Cardiac fibroblast (primary cell): ENCODE measurements around the gene SLC7A14.

Experiments used
- DNase-seq, 2 donors: peaks; one replicate each; pipeline versions ENCODE4 v3.0.0 to v3.0.0-alpha.2; 2010; ENCODE audit warnings: low read depth in 2 of 2
- H3K4me3 ChIP-seq, 2 donors: replicated peaks in 1 of 2; 1 replicate in 1 of 2; 2 replicates in 1 of 2; pipeline ENCODE4 v1.5.1; 2011; ENCODE audit warnings: low read depth in 2 of 2, low read length in 2 of 2, mild to moderate bottlenecking in 2 of 2, moderate library complexity in 1 of 2
- TF ChIP-seq, protein P1 (sequence below): IDR thresholded peaks from one replicate; pipeline ENCODE4 v1.5.1; 2011; ENCODE audit warnings: low read depth, mild to moderate bottlenecking, low read length, inconsistent platforms

Gene SLC7A14

DNA sequence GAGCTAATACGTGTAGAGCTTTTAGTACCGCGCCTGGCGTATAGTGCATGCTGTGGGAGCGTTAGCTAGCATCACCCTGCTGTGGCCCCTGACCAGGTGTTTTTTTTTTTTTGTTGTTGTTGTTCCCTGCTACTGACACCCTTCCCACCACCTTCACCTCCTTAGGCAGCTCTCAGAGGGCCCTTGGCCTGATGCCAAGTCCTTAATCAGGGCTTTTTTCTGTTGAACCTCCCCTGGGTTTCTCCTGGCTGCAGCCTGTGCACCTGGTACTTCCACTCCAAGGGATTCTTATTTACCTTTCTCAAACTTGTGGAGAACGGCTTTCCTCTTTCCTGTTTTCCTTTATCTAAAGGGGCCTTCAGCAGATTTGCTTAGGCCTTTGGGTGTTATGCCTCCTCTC, 53.3 kb downstream of the SLC7A14 start:
- no peak overlapping the region for H3K4me3 ChIP-seq
- DNase-seq: no peak

DNA sequence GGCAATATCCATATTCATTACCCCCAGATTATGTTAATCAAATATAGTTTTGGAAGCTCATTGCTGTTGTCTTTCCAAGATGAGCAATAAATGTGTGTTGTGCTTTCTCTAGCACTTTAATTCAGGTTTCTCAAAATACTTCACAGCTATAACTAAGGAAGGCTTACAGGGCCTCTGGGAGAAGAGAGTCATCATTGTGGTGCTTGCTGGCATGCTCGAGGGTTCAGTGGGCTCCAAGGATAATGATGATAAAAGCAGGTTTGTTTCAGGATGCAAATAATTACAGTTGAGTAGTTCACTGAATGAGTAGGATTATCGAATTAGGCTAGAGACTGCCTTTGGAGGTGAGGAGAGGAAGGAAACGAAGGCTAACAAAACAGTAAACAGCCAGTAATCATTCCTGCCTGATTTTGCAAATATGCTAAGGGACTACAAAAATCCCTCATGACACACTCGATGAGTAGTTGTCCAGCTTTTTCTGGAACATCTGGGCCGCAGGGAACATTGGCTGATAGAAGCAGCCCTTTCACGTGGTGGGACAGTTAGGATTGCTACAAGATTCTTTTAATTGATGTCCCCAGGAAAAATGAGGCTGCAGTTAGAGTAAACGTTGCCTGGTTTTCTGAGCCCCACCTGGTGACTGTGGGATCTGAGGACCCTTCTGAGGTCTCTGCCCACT, 54.1 kb downstream of the SLC7A14 start:
- DNase-seq: peak in 1 of 2 donors; percentile 72
- TF ChIP-seq, protein P1, sequence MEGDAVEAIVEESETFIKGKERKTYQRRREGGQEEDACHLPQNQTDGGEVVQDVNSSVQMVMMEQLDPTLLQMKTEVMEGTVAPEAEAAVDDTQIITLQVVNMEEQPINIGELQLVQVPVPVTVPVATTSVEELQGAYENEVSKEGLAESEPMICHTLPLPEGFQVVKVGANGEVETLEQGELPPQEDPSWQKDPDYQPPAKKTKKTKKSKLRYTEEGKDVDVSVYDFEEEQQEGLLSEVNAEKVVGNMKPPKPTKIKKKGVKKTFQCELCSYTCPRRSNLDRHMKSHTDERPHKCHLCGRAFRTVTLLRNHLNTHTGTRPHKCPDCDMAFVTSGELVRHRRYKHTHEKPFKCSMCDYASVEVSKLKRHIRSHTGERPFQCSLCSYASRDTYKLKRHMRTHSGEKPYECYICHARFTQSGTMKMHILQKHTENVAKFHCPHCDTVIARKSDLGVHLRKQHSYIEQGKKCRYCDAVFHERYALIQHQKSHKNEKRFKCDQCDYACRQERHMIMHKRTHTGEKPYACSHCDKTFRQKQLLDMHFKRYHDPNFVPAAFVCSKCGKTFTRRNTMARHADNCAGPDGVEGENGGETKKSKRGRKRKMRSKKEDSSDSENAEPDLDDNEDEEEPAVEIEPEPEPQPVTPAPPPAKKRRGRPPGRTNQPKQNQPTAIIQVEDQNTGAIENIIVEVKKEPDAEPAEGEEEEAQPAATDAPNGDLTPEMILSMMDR: no peak
- H3K4me3 ChIP-seq: no peak overlapping the region

More for the DNA sequence above, 53.3 kb downstream of the SLC7A14 start:
- TF ChIP-seq, protein P1: no peak

DNA sequence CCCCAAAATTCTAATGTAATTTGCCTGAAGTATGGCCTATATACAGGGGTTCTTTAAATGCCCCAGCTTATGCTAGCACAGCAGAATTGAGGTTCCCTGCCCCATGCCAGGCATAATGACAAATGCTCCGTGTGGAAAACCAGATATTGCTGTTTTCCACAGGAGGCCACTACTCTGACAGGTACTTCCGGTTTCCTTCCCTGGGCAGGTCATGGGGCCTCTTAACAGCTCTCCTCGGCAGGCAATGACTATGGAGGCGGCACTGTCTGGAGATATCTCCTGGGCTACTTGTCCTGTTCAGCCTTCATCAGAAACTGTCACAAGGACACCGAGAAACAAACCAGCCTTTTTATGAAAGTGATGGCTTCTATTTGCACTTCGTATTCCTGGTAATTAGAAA, 54.8 kb downstream of the SLC7A14 start:
- TF ChIP-seq, protein P1: no peak
- no peak overlapping the region for H3K4me3 ChIP-seq
- no peak for DNase-seq

DNA sequence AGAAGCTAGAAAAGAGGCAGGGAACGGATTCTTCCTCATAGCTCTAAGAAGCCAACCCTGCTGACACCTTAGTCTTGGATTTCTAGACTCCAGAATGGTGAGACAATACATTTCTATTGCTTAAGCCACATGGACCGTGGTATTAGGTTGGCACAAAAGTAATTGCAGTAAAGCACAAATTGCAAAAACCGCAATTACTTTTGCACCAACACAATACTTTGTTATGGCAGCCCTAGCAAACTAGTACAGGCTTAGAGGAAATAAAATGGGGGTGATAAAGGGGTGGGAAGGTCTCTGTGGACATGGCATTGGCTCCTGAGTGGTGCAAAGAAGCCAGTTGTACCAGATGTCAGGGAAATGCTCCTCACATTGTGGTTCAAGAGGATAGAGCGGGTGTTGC, 56.0 kb downstream of the SLC7A14 start:
- DNase-seq: no peak
- TF ChIP-seq, protein P1: no peak
- H3K4me3 ChIP-seq: no peak overlapping the region

DNA sequence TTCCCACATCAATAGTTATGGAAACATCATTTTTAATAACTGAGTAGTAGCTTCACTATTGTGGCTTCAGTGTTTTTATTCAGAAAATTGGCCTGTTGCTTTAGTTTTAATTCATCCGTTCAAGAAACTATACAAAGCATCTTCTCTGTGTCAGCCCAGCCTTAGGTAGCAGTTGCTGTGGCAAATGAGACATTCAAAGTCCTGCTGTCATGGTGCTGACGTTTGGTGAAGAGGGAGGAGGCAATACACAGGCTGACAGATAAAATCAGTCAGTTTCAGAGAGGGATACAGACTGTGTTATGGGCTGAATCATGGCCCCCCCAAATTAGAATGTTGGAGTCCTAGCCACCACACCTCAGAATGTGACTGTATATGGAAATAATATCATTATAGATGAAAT, 56.5 kb downstream of the SLC7A14 start:
- TF ChIP-seq, protein P1: no peak

DNA sequence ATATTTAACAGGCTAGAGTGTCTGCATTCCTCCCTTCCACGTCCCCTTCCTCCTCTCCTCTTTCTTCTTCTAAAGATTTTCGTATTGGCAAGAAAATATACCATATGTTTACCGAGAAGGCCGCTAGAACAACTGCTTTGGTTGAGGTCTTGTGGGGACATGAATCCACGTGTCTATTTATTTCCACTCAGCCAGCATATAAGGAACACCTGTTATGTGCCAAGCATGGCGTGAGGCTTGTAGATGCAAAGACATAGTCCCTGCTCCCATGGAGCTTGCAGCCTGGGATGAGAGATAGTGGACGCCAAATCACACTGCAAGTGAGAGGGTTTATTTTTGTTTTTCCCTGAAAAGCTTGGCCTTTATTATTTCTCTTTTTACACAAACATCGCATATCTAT, 57.1 kb downstream of the SLC7A14 start:
- TF ChIP-seq, protein P1: no peak
- no peak for DNase-seq

More for the DNA sequence above, 56.5 kb downstream of the SLC7A14 start:
- DNase-seq: no peak
- H3K4me3 ChIP-seq: no peak overlapping the region

DNA sequence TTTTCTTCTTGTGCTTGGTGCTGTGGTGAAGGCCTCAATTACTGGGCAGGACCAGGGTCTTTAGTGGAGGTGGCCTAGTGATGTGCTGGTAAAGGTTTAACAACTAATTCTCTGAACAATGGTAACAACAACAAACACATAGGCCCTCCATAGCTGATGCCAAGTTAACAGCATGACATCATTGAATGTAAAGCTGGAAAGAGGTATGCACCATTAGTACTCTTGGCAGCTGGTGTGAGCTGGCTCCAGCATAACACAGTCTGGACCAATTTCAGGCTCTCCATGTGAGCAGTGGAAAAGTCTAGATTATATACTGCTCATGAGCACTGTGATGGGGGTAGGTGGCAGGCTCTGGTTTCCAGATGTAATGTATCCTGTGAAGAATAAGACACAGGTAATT, 61.8 kb downstream of the SLC7A14 start:
- TF ChIP-seq, protein P1: no peak
- DNase-seq: peak in 1 of 2 donors; percentile 32

More for the DNA sequence above, 57.1 kb downstream of the SLC7A14 start:
- H3K4me3 ChIP-seq: no peak overlapping the region

More for the DNA sequence above, 61.8 kb downstream of the SLC7A14 start:
- no peak overlapping the region for H3K4me3 ChIP-seq
